Peyer's patch (tissue), 4 donors: ENCODE measurements around the gene TMEM52.

Source experiments
- CTCF ChIP-seq, 6 experiments: fragments of 450-650 bp in 4 of 6; fragments of 200-600 bp in 2 of 6; sonication (generic) in 1 of 6; IDR thresholded peaks; one replicate each; pipeline ENCODE4 v1.5.1; 2017 to 2019; ENCODE audit warnings: antibody characterized with exemption in 6 of 6, mild to moderate bottlenecking in 3 of 6, moderate library complexity in 1 of 6
- POLR2A ChIP-seq, 2 donors: fragments of 450-650 bp; IDR thresholded peaks; one replicate each; pipeline ENCODE4 v1.5.1; 2017; ENCODE audit warnings: antibody characterized with exemption in 2 of 2, mild to moderate bottlenecking in 2 of 2, moderate library complexity in 2 of 2

GRCh38 chr1:1907098-1907736 lies 11.9 kb downstream of the TMEM52 start:
- no peak for TF ChIP-seq CTCF (IDR thresholded peaks at IDR 0.05)
- TF ChIP-seq POLR2A (IDR thresholded peaks at IDR 0.05), result no peak
